GM18505 (cell line): ENCODE data around the gene LMBR1.

Experiments
- ATAC-seq: cut with Tn5 transposase; IDR thresholded peaks from one replicate; pipeline ENCODE4 v1.9.1; 2021; ENCODE audit not compliant: unreplicated experiment
- POLR2A ChIP-seq: IDR thresholded peaks from 4 replicates; pipeline ENCODE4 v1.6.1; 2011; ENCODE audit warnings: borderline replicate concordance; ENCODE audit not compliant: insufficient read depth, insufficient read length; ENCODE audit errors: extremely low read depth

LMBR1 gene

GRCh38 chr7:156675721-156676120 is 217.3 kb downstream of the LMBR1 start:
- no peak for ATAC-seq
- no peak for TF ChIP-seq POLR2A

GRCh38 chr7:156673902-156674301 is 219.1 kb downstream of the LMBR1 start:
- no peak for TF ChIP-seq POLR2A
- no peak for ATAC-seq

- no peak for TF ChIP-seq POLR2A
Measured at GRCh38 chr7:156673454-156673853, 219.5 kb downstream of the LMBR1 start.

GRCh38 chr7:156669035-156669828 is 223.8 kb downstream of the LMBR1 start:
- ATAC-seq, result no peak

More at GRCh38 chr7:156673454-156673853, 219.5 kb downstream of the LMBR1 start:
- ATAC-seq, result no peak

GRCh38 chr7:156668130-156668741 is 224.7 kb downstream of the LMBR1 start:
- no peak for ATAC-seq
- no peak for TF ChIP-seq POLR2A

More at GRCh38 chr7:156669035-156669828, 223.8 kb downstream of the LMBR1 start:
- no peak for TF ChIP-seq POLR2A

GRCh38 chr7:156667110-156667426 is 225.9 kb downstream of the LMBR1 start:
- no peak for TF ChIP-seq POLR2A
- no peak for ATAC-seq

- no peak for ATAC-seq
- no peak for TF ChIP-seq POLR2A
Measured at GRCh38 chr7:156666368-156667109, 226.4 kb downstream of the LMBR1 start.

- no peak for ATAC-seq
- no peak for TF ChIP-seq POLR2A
Measured at GRCh38 chr7:156665101-156665500, 227.9 kb downstream of the LMBR1 start.

GRCh38 chr7:156662277-156662676 is 230.7 kb downstream of the LMBR1 start:
- TF ChIP-seq POLR2A, result no peak
- ATAC-seq, result no peak

GRCh38 chr7:156661637-156662036 is 231.3 kb downstream of the LMBR1 start:
- ATAC-seq, result no peak
- TF ChIP-seq POLR2A, result no peak

GRCh38 chr7:156659961-156660360 is 233.0 kb downstream of the LMBR1 start:
- ATAC-seq, result no peak
- TF ChIP-seq POLR2A, result no peak

- TF ChIP-seq POLR2A, result no peak
- ATAC-seq, result no peak
Measured at GRCh38 chr7:156659203-156659602, 233.8 kb downstream of the LMBR1 start.

GRCh38 chr7:156657681-156658080 is 235.3 kb downstream of the LMBR1 start:
- no peak for TF ChIP-seq POLR2A
- no peak for ATAC-seq
